ENCODE measurements around the gene C4BPA. TPM values are rescaled to one million over a fixed set of nuclear protein-coding genes. Genes with fewer than 3 reads are reported as not detected.

The C4BPA gene
- total and polyA plus RNA-seq, 4 donors: 0.33 to 0.50 TPM; not detected in 2

GRCh38 chr1:207062058-207062457 is 42.0 kb upstream of the C4BPA start:
- no peaks in the 10 kb centered on the region for H3K9me3 ChIP-seq (ENCODE audit: control insufficient read depth, low read length)
- no peak for ATAC-seq (ENCODE audit: low FRiP score)
- no peak for DNase-seq
- intact Hi-C loops (cut with DNase I): no loop called here
- 86 to 89% methylated on average over 1 of the region's 1 CpG for WGBS, 2 donors
- H3K4me1 ChIP-seq (ENCODE audit: control insufficient read depth in 1 of 2, insufficient read depth in 2 of 2, low read length in 2 of 2): no peaks in the 10 kb centered on the region
- no peak overlapping the region for H3K4me3 ChIP-seq (ENCODE audit: low read length in 2 of 2)
- peaks cover 3 to 8% of the 10 kb centered on the region in 2 donors for H3K36me3 ChIP-seq (ENCODE audit: control insufficient read depth in 1 of 2, insufficient read depth in 2 of 2, low read length in 1 of 2)
- no peak overlapping the region for H3K27ac ChIP-seq (ENCODE audit: low read depth in 1 of 2, low read length in 2 of 2)
- no peaks in the 10 kb centered on the region for H3K27me3 ChIP-seq (ENCODE audit: control insufficient read depth in 1 of 2, insufficient read depth in 2 of 2, low read length in 1 of 2)

DNA sequence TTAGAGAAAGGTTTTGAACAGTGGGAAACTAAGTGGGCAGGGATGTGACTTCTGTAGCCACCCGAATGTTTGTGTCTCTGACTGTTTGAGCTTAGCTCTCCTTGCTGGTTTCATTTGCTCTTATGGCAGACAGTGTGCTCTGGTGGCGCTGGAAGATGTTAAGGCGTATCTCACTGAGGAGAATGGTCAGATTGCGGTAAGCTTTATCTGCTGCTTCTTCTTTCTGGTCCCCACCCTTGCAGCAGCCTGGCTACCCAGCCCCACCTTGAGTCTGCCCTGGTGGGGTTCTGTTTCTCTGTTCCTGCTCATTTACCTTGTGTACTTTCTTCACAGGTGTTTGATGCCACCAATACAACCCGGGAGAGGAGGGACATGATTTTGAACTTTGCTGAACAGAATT is 41.0 kb upstream of the C4BPA start:
- Histone ChIP-seq H3K9me3 (ENCODE audit: control insufficient read depth, low read length) (no peaks in the 10 kb centered on the region), H3K4me1 (ENCODE audit: control insufficient read depth in 1 of 2, insufficient read depth in 2 of 2, low read length in 2 of 2) (no peaks in the 10 kb centered on the region), H3K27ac (ENCODE audit: low read depth in 1 of 2, low read length in 2 of 2) (no peak overlapping the region), H3K36me3 (ENCODE audit: control insufficient read depth in 1 of 2, insufficient read depth in 2 of 2, low read length in 1 of 2) (peaks cover 3 to 8% of the 10 kb centered on the region in 2 donors), H3K27me3 (ENCODE audit: control insufficient read depth in 1 of 2, insufficient read depth in 2 of 2, low read length in 1 of 2) (no peaks in the 10 kb centered on the region), H3K4me3 (ENCODE audit: low read length in 2 of 2) (no peak overlapping the region)
- WGBS, 2 donors: 90 to 96% methylated on average over 5 of the region's 5 CpGs
- ATAC-seq (ENCODE audit: low FRiP score): no peak
- DNase-seq: no peak
- intact Hi-C loops (cut with DNase I): no loop called here

GRCh38 chr1:207064561-207064960 is 39.5 kb upstream of the C4BPA start:
- Histone ChIP-seq H3K36me3 (ENCODE audit: control insufficient read depth in 1 of 2, insufficient read depth in 2 of 2, low read length in 1 of 2) (peaks cover 3 to 9% of the 10 kb centered on the region in 2 donors), H3K4me3 (ENCODE audit: low read length in 2 of 2) (no peak overlapping the region), H3K9me3 (ENCODE audit: control insufficient read depth, low read length) (no peaks in the 10 kb centered on the region), H3K27me3 (ENCODE audit: control insufficient read depth in 1 of 2, insufficient read depth in 2 of 2, low read length in 1 of 2) (no peaks in the 10 kb centered on the region), H3K27ac (ENCODE audit: low read depth in 1 of 2, low read length in 2 of 2) (no peak overlapping the region), H3K4me1 (ENCODE audit: control insufficient read depth in 1 of 2, insufficient read depth in 2 of 2, low read length in 2 of 2) (no peaks in the 10 kb centered on the region)
- intact Hi-C loops (cut with DNase I): no loop called here
- DNase-seq (no peak), ATAC-seq (ENCODE audit: low FRiP score) (peak; percentile 57)
- WGBS, 2 donors: 52 to 69% methylated on average over 8 of the region's 8 CpGs

- Histone ChIP-seq H3K36me3 (ENCODE audit: control insufficient read depth in 1 of 2, insufficient read depth in 2 of 2, low read length in 1 of 2) (peaks cover 3 to 9% of the 10 kb centered on the region in 2 donors), H3K27ac (ENCODE audit: low read depth in 1 of 2, low read length in 2 of 2) (no peak overlapping the region), H3K4me3 (ENCODE audit: low read length in 2 of 2) (no peak overlapping the region), H3K9me3 (ENCODE audit: control insufficient read depth, low read length) (no peaks in the 10 kb centered on the region), H3K27me3 (ENCODE audit: control insufficient read depth in 1 of 2, insufficient read depth in 2 of 2, low read length in 1 of 2) (no peaks in the 10 kb centered on the region), H3K4me1 (ENCODE audit: control insufficient read depth in 1 of 2, insufficient read depth in 2 of 2, low read length in 2 of 2) (no peaks in the 10 kb centered on the region)
- intact Hi-C loops (cut with DNase I): no loop called here
- ATAC-seq (ENCODE audit: low FRiP score) (no peak), DNase-seq (no peak)
- WGBS, 2 donors: 55 to 63% methylated on average over 3 of the region's 3 CpGs
Measured at GRCh38 chr1:207067185-207067584, 36.8 kb upstream of the C4BPA start.

GRCh38 chr1:207067665-207068064 is 36.4 kb upstream of the C4BPA start:
- Histone ChIP-seq H3K4me1 (ENCODE audit: control insufficient read depth in 1 of 2, insufficient read depth in 2 of 2, low read length in 2 of 2) (no peaks in the 10 kb centered on the region), H3K27ac (ENCODE audit: low read depth in 1 of 2, low read length in 2 of 2) (no peak overlapping the region), H3K27me3 (ENCODE audit: control insufficient read depth in 1 of 2, insufficient read depth in 2 of 2, low read length in 1 of 2) (no peaks in the 10 kb centered on the region), H3K4me3 (ENCODE audit: low read length in 2 of 2) (no peak overlapping the region), H3K36me3 (ENCODE audit: control insufficient read depth in 1 of 2, insufficient read depth in 2 of 2, low read length in 1 of 2) (peaks cover 3 to 9% of the 10 kb centered on the region in 2 donors), H3K9me3 (ENCODE audit: control insufficient read depth, low read length) (no peaks in the 10 kb centered on the region)
- WGBS, 2 donors: 72 to 81% methylated on average over 5 of the region's 5 CpGs
- intact Hi-C loops (cut with DNase I): no loop called here
- ATAC-seq (ENCODE audit: low FRiP score) (no peak), DNase-seq (no peak)

DNA sequence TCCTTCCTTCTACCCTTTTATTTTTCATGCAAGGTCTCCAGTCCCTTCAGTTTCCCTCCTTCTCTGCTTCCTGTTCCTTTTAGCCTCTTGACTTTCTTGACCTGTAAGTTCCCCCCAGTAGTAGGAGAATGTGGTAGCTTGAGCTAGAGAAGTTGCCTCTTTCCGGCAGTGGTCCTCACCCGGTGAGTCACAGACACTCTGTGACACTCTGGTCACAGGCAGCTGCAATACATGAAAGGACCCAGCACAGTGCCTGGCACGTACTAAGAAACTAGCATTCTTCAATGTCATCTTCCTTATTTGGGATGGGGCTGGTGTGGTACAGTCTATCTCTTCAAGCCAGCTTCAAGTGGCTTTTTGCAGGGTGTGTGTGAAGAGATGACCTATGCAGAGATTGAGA is 35.0 kb upstream of the C4BPA start:
- no peak for ATAC-seq (ENCODE audit: low FRiP score)
- WGBS, 2 donors: 84 to 92% methylated on average over 3 of the region's 3 CpGs
- Histone ChIP-seq H3K27me3 (ENCODE audit: control insufficient read depth in 1 of 2, insufficient read depth in 2 of 2, low read length in 1 of 2) (no peaks in the 10 kb centered on the region), H3K36me3 (ENCODE audit: control insufficient read depth in 1 of 2, insufficient read depth in 2 of 2, low read length in 1 of 2) (peaks cover 0 to 3% of the 10 kb centered on the region in 2 donors), H3K4me1 (ENCODE audit: control insufficient read depth in 1 of 2, insufficient read depth in 2 of 2, low read length in 2 of 2) (no peaks in the 10 kb centered on the region), H3K4me3 (ENCODE audit: low read length in 2 of 2) (no peak overlapping the region), H3K27ac (ENCODE audit: low read depth in 1 of 2, low read length in 2 of 2) (no peak overlapping the region), H3K9me3 (ENCODE audit: control insufficient read depth, low read length) (no peaks in the 10 kb centered on the region)
- intact Hi-C loops (cut with DNase I): no loop called here
- no peak for DNase-seq

GRCh38 chr1:207069858-207070506 is 34.1 kb upstream of the C4BPA start:
- Histone ChIP-seq H3K27me3 (ENCODE audit: control insufficient read depth in 1 of 2, insufficient read depth in 2 of 2, low read length in 1 of 2) (no peaks in the 10 kb centered on the region), H3K4me1 (ENCODE audit: control insufficient read depth in 1 of 2, insufficient read depth in 2 of 2, low read length in 2 of 2) (no peaks in the 10 kb centered on the region), H3K27ac (ENCODE audit: low read depth in 1 of 2, low read length in 2 of 2) (no peak overlapping the region), H3K36me3 (ENCODE audit: control insufficient read depth in 1 of 2, insufficient read depth in 2 of 2, low read length in 1 of 2) (peaks cover 0 to 3% of the 10 kb centered on the region in 2 donors), H3K9me3 (ENCODE audit: control insufficient read depth, low read length) (no peaks in the 10 kb centered on the region), H3K4me3 (ENCODE audit: low read length in 2 of 2) (no peak overlapping the region)
- whole genome bisulfite sequencing, 2 donors: 92 to 94% methylated on average over 5 of the region's 5 CpGs
- ATAC-seq (ENCODE audit: low FRiP score) (no peak), DNase-seq (no peak)
- intact Hi-C loops (cut with DNase I): no loop called here

DNA sequence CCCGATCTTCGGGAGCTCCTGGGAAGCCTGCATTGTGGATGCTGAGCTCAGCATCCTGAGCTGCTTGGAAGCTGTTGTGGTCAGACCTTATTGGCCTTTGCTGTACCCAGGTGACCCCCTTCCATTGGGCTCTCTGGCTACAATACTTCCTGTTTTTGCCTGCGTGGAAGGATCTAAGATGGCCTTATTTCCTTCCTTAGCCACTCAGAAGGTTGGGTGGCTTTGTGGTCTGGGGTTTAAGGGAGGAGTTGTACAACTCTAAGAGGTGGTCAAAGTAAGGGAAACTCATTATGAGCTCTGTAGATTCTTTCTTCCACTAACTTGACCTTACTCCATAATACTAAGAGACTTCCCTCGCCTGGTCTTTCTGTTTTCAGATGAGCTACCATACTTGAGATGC is 33.2 kb upstream of the C4BPA start:
- intact Hi-C loops (cut with DNase I): no loop called here
- H3K4me1 ChIP-seq (ENCODE audit: control insufficient read depth in 1 of 2, insufficient read depth in 2 of 2, low read length in 2 of 2): no peaks in the 10 kb centered on the region
- H3K27ac ChIP-seq (ENCODE audit: low read depth in 1 of 2, low read length in 2 of 2): no peak overlapping the region
- H3K4me3 ChIP-seq (ENCODE audit: low read length in 2 of 2): no peak overlapping the region
- ATAC-seq (ENCODE audit: low FRiP score) (no peak), DNase-seq (no peak)
- no peaks in the 10 kb centered on the region for H3K27me3 ChIP-seq (ENCODE audit: control insufficient read depth in 1 of 2, insufficient read depth in 2 of 2, low read length in 1 of 2)
- peaks cover 0 to 3% of the 10 kb centered on the region in 2 donors for H3K36me3 ChIP-seq (ENCODE audit: control insufficient read depth in 1 of 2, insufficient read depth in 2 of 2, low read length in 1 of 2)
- H3K9me3 ChIP-seq (ENCODE audit: control insufficient read depth, low read length): no peaks in the 10 kb centered on the region
- WGBS, 2 donors: 93 to 96% methylated on average over 4 of the region's 4 CpGs

DNA sequence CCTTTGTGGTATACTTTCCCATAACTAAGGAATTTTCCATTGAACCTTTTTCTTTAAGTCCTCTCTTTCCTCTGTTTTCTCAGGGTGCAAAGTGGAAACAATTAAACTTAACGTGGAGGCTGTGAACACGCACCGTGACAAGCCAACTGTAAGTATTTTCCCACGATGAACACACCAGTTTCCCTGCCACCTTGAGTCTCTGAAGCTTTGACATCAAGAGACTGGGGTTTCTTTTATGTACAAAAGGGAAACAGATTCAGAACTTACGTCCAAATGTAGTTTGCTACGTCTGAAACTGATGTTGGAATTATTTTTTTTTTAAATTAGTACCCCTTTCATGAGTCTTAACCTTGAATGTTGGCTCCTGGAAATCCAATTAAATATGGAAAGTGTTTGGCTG is 32.6 kb upstream of the C4BPA start:
- intact Hi-C loops (cut with DNase I): no loop called here
- no peak for DNase-seq
- WGBS, 2 donors: 85 to 86% methylated on average over 6 of the region's 6 CpGs

More for the DNA sequence above, 32.6 kb upstream of the C4BPA start:
- H3K36me3 ChIP-seq (ENCODE audit: control insufficient read depth in 1 of 2, insufficient read depth in 2 of 2, low read length in 1 of 2): peaks cover 0 to 3% of the 10 kb centered on the region in 2 donors
- H3K4me3 ChIP-seq (ENCODE audit: low read length in 2 of 2): no peak overlapping the region
- ATAC-seq (ENCODE audit: low FRiP score): no peak
- no peaks in the 10 kb centered on the region for H3K27me3 ChIP-seq (ENCODE audit: control insufficient read depth in 1 of 2, insufficient read depth in 2 of 2, low read length in 1 of 2)
- no peak overlapping the region for H3K27ac ChIP-seq (ENCODE audit: low read depth in 1 of 2, low read length in 2 of 2)
- H3K4me1 ChIP-seq (ENCODE audit: control insufficient read depth in 1 of 2, insufficient read depth in 2 of 2, low read length in 2 of 2): no peaks in the 10 kb centered on the region
- H3K9me3 ChIP-seq (ENCODE audit: control insufficient read depth, low read length): no peaks in the 10 kb centered on the region

Data from aorta (tissue), 5 donors.